22Rv1 (cell line): ENCODE measurements around the gene KCNQ1.

Experiments used
- ZFX ChIP-seq: fragments of 450-650 bp; IDR thresholded peaks from 2 replicates; pipeline ENCODE4 v1.6.1; 2017; ENCODE audit warnings: antibody characterized with exemption, borderline replicate concordance
- TF ChIP-seq, protein P1 (sequence below): fragments of 450-650 bp; IDR thresholded peaks from 2 replicates; pipeline ENCODE4 v1.5.1; 2017; ENCODE audit warnings: mild to moderate bottlenecking

DNA sequence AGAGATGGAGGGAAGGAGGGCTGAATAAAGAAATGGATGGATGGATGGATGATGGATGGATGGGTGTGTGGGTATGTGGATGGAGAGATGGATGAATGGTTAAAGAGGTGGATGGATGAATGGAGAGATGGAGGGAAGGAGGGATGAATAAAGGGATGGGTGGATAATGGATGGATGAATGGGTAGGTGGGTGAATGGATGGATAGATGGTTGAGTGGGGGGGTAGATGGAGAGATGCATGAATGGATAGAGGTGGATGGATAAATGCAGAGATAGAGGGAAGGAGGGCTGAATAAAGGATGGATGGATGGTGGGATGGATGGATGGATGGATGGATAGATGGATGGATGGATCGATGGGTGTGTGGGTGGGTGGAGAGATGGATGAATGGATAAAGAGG is 369.2 kb downstream of the KCNQ1 start:
- TF ChIP-seq, protein P1, sequence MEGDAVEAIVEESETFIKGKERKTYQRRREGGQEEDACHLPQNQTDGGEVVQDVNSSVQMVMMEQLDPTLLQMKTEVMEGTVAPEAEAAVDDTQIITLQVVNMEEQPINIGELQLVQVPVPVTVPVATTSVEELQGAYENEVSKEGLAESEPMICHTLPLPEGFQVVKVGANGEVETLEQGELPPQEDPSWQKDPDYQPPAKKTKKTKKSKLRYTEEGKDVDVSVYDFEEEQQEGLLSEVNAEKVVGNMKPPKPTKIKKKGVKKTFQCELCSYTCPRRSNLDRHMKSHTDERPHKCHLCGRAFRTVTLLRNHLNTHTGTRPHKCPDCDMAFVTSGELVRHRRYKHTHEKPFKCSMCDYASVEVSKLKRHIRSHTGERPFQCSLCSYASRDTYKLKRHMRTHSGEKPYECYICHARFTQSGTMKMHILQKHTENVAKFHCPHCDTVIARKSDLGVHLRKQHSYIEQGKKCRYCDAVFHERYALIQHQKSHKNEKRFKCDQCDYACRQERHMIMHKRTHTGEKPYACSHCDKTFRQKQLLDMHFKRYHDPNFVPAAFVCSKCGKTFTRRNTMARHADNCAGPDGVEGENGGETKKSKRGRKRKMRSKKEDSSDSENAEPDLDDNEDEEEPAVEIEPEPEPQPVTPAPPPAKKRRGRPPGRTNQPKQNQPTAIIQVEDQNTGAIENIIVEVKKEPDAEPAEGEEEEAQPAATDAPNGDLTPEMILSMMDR = no peak
- TF ChIP-seq ZFX = no peak
